Keratinocyte (primary cell): Measurements from ENCODE around the gene USP20. TPM values are rescaled to one million over a fixed set of nuclear protein-coding genes. Genes with fewer than 3 reads are reported as not detected.

Experiments used
- DNase-seq: peaks from one replicate; pipeline ENCODE4 v3.0.0-alpha.2; 2011; ENCODE audit warnings: low read depth, missing footprints, low spot score
- FAIRE-seq: peaks from 2 replicates; lab custom pipeline; 2011; peaks lifted over from hg19 to GRCh38; lab: Jason Lieb, UNC
- H2AFZ ChIP-seq: 2 replicates; pipeline ENCODE4 v1.6.0; 2012; ENCODE audit warnings: low read length, control low read depth, inconsistent platforms; ENCODE audit not compliant: control insufficient read depth
- H3K27ac ChIP-seq: 2 replicates; pipeline ENCODE4 v1.5.1; 2011; ENCODE audit warnings: low read length; ENCODE audit not compliant: control insufficient read depth, insufficient read depth
- H3K27me3 ChIP-seq: 3 replicates; pipeline ENCODE4 v1.6.0; 2011; ENCODE audit warnings: low read length; ENCODE audit not compliant: control insufficient read depth, insufficient read depth; ENCODE audit errors: extremely low read depth
- H3K36me3 ChIP-seq, 2 experiments: 2 replicates in 1 of 2; 3 replicates in 1 of 2; pipeline ENCODE4 v1.5.1; 2011; ENCODE audit warnings: low read length in 2 of 2, mild to moderate bottlenecking in 1 of 2; ENCODE audit not compliant: control insufficient read depth in 2 of 2, insufficient read depth in 2 of 2; ENCODE audit errors: extremely low read depth in 1 of 2
- H3K4me1 ChIP-seq: 3 replicates; pipeline ENCODE4 v1.5.1; 2011; ENCODE audit warnings: low read length; ENCODE audit not compliant: control insufficient read depth, insufficient read depth; ENCODE audit errors: extremely low read depth
- H3K4me2 ChIP-seq: 3 replicates; pipeline ENCODE4 v1.6.0; 2011; ENCODE audit warnings: low read depth, low read length; ENCODE audit not compliant: control insufficient read depth, insufficient read depth; ENCODE audit errors: extremely low read depth
- H3K4me3 ChIP-seq, 3 experiments: fragments of 200-600 bp in 1 of 3; sonication (generic) in 1 of 3; 2 replicates in 2 of 3; 3 replicates in 1 of 3; pipeline ENCODE4 v1.5.1; 2011 to 2016; ENCODE audit warnings: low read length in 3 of 3, mild to moderate bottlenecking in 3 of 3, control low read depth in 2 of 3, inconsistent platforms in 1 of 3, low read depth in 1 of 3, mixed read lengths in 1 of 3, mixed run types in 1 of 3, moderate library complexity in 1 of 3; ENCODE audit not compliant: control insufficient read depth in 2 of 3, insufficient read depth in 2 of 3; ENCODE audit errors: extremely low read depth in 1 of 3
- H3K79me2 ChIP-seq: 2 replicates; pipeline ENCODE4 v1.6.0; 2012; ENCODE audit warnings: low read length; ENCODE audit not compliant: control insufficient read depth, insufficient read depth
- H3K9ac ChIP-seq: 3 replicates; pipeline ENCODE4 v1.6.0; 2011; ENCODE audit warnings: low read length; ENCODE audit not compliant: control insufficient read depth, insufficient read depth; ENCODE audit errors: extremely low read depth
- H3K9me1 ChIP-seq: 3 replicates; pipeline ENCODE4 v1.6.0; 2011; ENCODE audit warnings: low read length; ENCODE audit not compliant: control insufficient read depth, insufficient read depth; ENCODE audit errors: extremely low read depth
- H3K9me3 ChIP-seq: 2 replicates; pipeline ENCODE4 v1.5.1; 2012; ENCODE audit warnings: low read depth, low read length; ENCODE audit not compliant: control insufficient read depth
- H4K20me1 ChIP-seq: 3 replicates; pipeline ENCODE4 v1.6.0; 2011; ENCODE audit warnings: low read length; ENCODE audit not compliant: control insufficient read depth, insufficient read depth; ENCODE audit errors: extremely low read depth
- EZH2 ChIP-seq: IDR thresholded peaks from one replicate; pipeline ENCODE4 v1.6.1; 2012; ENCODE audit warnings: inconsistent platforms, mild to moderate bottlenecking, low read length, moderate library complexity
- dilution Hi-C: fragments of 300-500 bp; cut with MboI; formaldehyde crosslinking; loops from one replicate; pipeline ENCODE4 v1.7.0; 2020; ENCODE audit warnings: low sequenced_read_pairs; ENCODE audit not compliant: extremely low pct_ligation_motif_present
- polyA plus RNA-seq, 5 experiments: library from polyadenylated mRNA; depleted of rRNA in 3 of 5; stranded (reverse) in 3 of 5; stranded (forward) in 1 of 5; unstranded in 1 of 5; fragments of >200 nt; gene quantifications; 1 replicate in 1 of 5; 2 replicates in 3 of 5; 3 replicates in 1 of 5; pipeline versions ENCODE4 v1.2.1 to v1.2.3, GENCODE V29; 2011 to 2012; ENCODE audit warnings: missing spikeins in 2 of 5, low read depth in 1 of 5, low replicate concordance in 1 of 5
- TF ChIP-seq, protein P1 (sequence below), 3 experiments: IDR thresholded peaks in 1 of 3; conservative IDR thresholded peaks in 1 of 3; optimal IDR thresholded peaks in 1 of 3; 2 replicates in 2 of 3; 3 replicates in 1 of 3; pipeline versions ENCODE3 to v1.5.1; 2011; ENCODE audit warnings: low read length in 3 of 3, mild to moderate bottlenecking in 3 of 3, moderate library complexity in 2 of 3, control low read depth in 1 of 3, inconsistent platforms in 1 of 3; ENCODE audit not compliant: insufficient read depth in 2 of 3; ENCODE audit errors: extremely low read depth in 1 of 3

The USP20 gene
- polyA plus RNA-seq, 1 donor (not counting 4 experiments of a cell fraction or from before 2014, with no cell fraction given) = 6.4 TPM

DNA sequence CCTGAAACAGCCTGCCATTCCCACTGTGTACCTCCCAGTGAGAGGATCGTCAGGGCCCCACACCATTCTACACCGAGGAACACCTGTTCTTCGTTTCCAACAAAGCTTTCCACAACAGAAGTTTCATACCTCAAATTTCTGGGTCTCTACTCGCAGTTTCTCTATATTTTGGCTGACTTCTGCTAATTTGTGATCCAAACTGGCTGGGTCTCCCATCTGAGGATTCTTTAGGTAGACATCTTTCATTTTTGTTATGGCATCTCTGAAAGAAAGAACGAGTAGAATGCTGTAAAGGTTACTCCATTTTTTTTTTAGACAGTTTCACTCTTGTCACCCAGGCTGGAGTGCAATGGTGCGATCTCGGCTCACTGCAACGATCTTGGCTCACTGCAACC lies 67.5 kb downstream of the USP20 start:
- no peak overlapping the region for H3K27ac ChIP-seq
- no peak overlapping the region for H3K4me3 ChIP-seq
- dilution Hi-C loops = no loop called here
- no peaks in the 10 kb centered on the region for H3K9me3 ChIP-seq
- H3K9ac ChIP-seq = no peak overlapping the region
- H3K9me1 ChIP-seq = no peaks in the 10 kb centered on the region
- no peak overlapping the region for H3K4me2 ChIP-seq
- no peaks in the 10 kb centered on the region for H3K27me3 ChIP-seq
- no peaks in the 10 kb centered on the region for H3K79me2 ChIP-seq
- DNase-seq (no peak), FAIRE-seq (no peak)
- peaks cover 0 to 3% of the 10 kb centered on the region in 2 experiments for H3K36me3 ChIP-seq
- no peaks in the 10 kb centered on the region for H4K20me1 ChIP-seq
- H2AFZ ChIP-seq = no peak overlapping the region
- TF ChIP-seq EZH2 = no peak
- peaks cover 4% of the 10 kb centered on the region for H3K4me1 ChIP-seq

DNA sequence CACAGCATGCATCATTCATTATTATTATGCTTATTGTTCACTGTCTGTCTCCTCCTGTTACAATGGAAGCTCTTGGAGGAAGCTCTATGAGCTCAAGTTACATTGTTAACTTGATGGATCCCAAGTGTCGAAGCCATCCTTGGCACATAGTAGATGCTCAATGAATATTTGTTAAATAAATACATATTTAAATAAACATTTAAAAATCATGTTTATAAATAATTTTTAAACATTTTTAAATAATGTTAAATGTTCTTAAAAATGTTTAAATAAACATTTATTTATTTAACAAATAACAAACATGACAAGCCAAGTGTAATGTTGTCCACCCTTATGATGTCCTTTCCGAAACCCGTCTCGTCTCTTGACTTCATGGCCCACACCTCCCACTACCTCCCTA lies 69.5 kb downstream of the USP20 start:
- H3K9me1 ChIP-seq = no peaks in the 10 kb centered on the region
- no peak for DNase-seq
- H3K9ac ChIP-seq = no peak overlapping the region
- no peak for FAIRE-seq
- H3K27ac ChIP-seq = no peak overlapping the region
- TF ChIP-seq, protein P1, sequence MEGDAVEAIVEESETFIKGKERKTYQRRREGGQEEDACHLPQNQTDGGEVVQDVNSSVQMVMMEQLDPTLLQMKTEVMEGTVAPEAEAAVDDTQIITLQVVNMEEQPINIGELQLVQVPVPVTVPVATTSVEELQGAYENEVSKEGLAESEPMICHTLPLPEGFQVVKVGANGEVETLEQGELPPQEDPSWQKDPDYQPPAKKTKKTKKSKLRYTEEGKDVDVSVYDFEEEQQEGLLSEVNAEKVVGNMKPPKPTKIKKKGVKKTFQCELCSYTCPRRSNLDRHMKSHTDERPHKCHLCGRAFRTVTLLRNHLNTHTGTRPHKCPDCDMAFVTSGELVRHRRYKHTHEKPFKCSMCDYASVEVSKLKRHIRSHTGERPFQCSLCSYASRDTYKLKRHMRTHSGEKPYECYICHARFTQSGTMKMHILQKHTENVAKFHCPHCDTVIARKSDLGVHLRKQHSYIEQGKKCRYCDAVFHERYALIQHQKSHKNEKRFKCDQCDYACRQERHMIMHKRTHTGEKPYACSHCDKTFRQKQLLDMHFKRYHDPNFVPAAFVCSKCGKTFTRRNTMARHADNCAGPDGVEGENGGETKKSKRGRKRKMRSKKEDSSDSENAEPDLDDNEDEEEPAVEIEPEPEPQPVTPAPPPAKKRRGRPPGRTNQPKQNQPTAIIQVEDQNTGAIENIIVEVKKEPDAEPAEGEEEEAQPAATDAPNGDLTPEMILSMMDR (optimal IDR thresholded peaks at IDR 0.05 in 1 of 3, IDR thresholded peaks at IDR 0.05 in 1 of 3, conservative IDR thresholded peaks at IDR 0.05 in 1 of 3; ENCODE audit: extremely low read depth in 1 of 3, insufficient read depth in 2 of 3, low read length in 3 of 3) = no peak
- TF ChIP-seq EZH2 = no peak
- H3K79me2 ChIP-seq = no peaks in the 10 kb centered on the region
- no peak overlapping the region for H3K4me2 ChIP-seq
- H3K4me1 ChIP-seq = peaks cover 5% of the 10 kb centered on the region
- no peaks in the 10 kb centered on the region for H3K27me3 ChIP-seq
- dilution Hi-C loops = no loop called here
- no peak overlapping the region for H3K4me3 ChIP-seq
- H2AFZ ChIP-seq = no peak overlapping the region
- H3K9me3 ChIP-seq = no peaks in the 10 kb centered on the region
- H4K20me1 ChIP-seq = no peaks in the 10 kb centered on the region
- H3K36me3 ChIP-seq = peaks cover 0 to 3% of the 10 kb centered on the region in 2 experiments

DNA sequence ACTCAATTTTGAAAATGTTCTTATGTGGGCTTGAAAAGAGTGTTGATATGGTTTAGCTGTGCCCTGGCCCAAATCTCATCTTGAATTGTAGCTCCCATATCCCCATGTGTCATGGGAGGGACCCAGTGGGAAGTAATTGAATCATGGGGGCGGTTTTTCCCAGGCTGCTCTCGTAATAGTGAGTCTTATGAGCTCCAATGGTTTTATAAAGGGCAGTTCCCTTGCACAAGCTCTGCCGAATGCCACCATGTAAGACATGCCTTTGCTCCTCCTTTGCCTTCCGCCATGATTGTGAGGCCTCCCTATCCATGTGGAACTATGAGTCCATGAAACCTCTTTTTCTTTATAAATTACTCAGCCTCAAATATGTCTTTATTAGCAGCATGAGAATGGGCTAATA lies 71.0 kb downstream of the USP20 start:
- H3K36me3 ChIP-seq = peaks cover 0 to 2% of the 10 kb centered on the region in 2 experiments
- no peak overlapping the region for H3K4me3 ChIP-seq
- H3K9ac ChIP-seq = no peak overlapping the region
- DNase-seq (no peak), FAIRE-seq (no peak)
- no peaks in the 10 kb centered on the region for H3K9me3 ChIP-seq
- no peak overlapping the region for H2AFZ ChIP-seq
- H3K27ac ChIP-seq = no peak overlapping the region
- H3K9me1 ChIP-seq = no peaks in the 10 kb centered on the region
- no peaks in the 10 kb centered on the region for H3K27me3 ChIP-seq
- no peaks in the 10 kb centered on the region for H3K79me2 ChIP-seq
- no peaks in the 10 kb centered on the region for H4K20me1 ChIP-seq
- H3K4me2 ChIP-seq = no peak overlapping the region
- TF ChIP-seq, protein P1 (optimal IDR thresholded peaks at IDR 0.05 in 1 of 3, IDR thresholded peaks at IDR 0.05 in 1 of 3, conservative IDR thresholded peaks at IDR 0.05 in 1 of 3; ENCODE audit: extremely low read depth in 1 of 3, insufficient read depth in 2 of 3, low read length in 3 of 3) = no peak
- TF ChIP-seq EZH2 = no peak
- dilution Hi-C loops = no loop called here
- peaks cover 18% of the 10 kb centered on the region for H3K4me1 ChIP-seq
